MM.1S (cell line): Measurements from ENCODE around the gene MYRFL.

Experiments
- CTCF ChIP-seq: fragments of 300-600 bp; sonication (generic); IDR thresholded peaks from 2 replicates; pipeline ENCODE4 v1.5.1; 2016; ENCODE audit warnings: antibody characterized with exemption, low read length, mixed read lengths
- EZH2 ChIP-seq: fragments of 300-600 bp; sonication (generic); optimal IDR thresholded peaks from 2 replicates; pipeline ENCODE3; 2017; ENCODE audit warnings: low read depth, mild to moderate bottlenecking, antibody characterized with exemption, low read length, mixed read lengths
- EZH2phosphoT487 ChIP-seq: fragments of 300-600 bp; sonication (generic); IDR thresholded peaks from 2 replicates; pipeline ENCODE4 v1.6.1; 2018; ENCODE audit warnings: antibody characterized with exemption, low read length

GRCh38 chr12:69898236-69898635 is 73.2 kb downstream of the MYRFL start:
- no peak for TF ChIP-seq CTCF
- no peak for TF ChIP-seq EZH2
- TF ChIP-seq EZH2phosphoT487, result no peak
